ENCODE data around the gene SLC17A1. TPM values are rescaled to one million over a fixed set of nuclear protein-coding genes. Genes with fewer than 3 reads are reported as not detected.

Gene SLC17A1
- total and polyA plus RNA-seq, 2 of the 4 experiments (the other 2 are of a cell fraction), result not detected

DNA sequence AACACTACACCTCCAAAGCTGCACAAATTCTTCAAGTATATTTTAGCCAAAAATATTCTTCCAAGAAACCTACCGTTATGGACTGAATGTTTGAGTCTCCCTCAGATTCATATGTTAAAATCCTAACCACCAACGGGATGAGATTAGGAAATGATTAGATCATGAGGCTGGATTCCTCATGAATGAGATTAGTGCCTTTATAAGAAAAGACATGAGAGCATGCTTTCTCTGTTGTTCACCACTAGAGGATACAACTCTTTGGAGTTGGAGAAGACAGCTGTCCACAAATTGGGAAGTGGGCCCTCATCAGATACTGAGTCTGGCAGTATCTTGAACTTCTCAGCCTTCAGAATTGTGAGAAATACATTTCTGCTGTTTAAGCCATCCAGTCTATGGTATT, 84.4 kb downstream of the SLC17A1 start:
- BruUV-seq (replicated peaks), result no TSS peak
- Histone ChIP-seq H3K4me2 (ENCODE audit: low read depth, low read length) (no peak overlapping the region), H2BK120ac (ENCODE audit: low read depth, low read length) (no peak overlapping the region), H4K5ac (ENCODE audit: low read depth, low read length) (no peak overlapping the region), H3K4me3 (ENCODE audit: insufficient read depth, low read depth, low read length) (no peak overlapping the region), H3K4ac (ENCODE audit: low read depth, low read length) (no peak overlapping the region), H3K14ac (replicated peaks; ENCODE audit: low read depth, low read length) (no peak overlapping the region), H2AK5ac (ENCODE audit: low read depth, low read length) (no peak overlapping the region), H3K4me1 (ENCODE audit: control insufficient read depth, insufficient read depth, low read length) (no peaks in the 10 kb centered on the region), H3K56ac (ENCODE audit: extremely low read depth, insufficient read depth, low read length) (no peak overlapping the region), H2BK20ac (ENCODE audit: low read depth, low read length) (no peak overlapping the region), H2AK9ac (replicated peaks; ENCODE audit: low read depth, low read length, poor library complexity) (no peak overlapping the region), H4K20me1 (ENCODE audit: insufficient read depth, low read length) (no peaks in the 10 kb centered on the region), H4K91ac (ENCODE audit: insufficient read depth, low read depth, low read length) (no peak overlapping the region), H2BK5ac (ENCODE audit: low read depth, low read length, poor library complexity, severe bottlenecking) (no peak overlapping the region), H3K9ac (ENCODE audit: low read depth, low read length) (no peak overlapping the region), H4K8ac (ENCODE audit: low read depth in 2 of 2, low read length in 2 of 2) (no peak overlapping the region), H3K27me3 (ENCODE audit: control insufficient read depth, insufficient read depth, low read length) (no peaks in the 10 kb centered on the region), H3K79me1 (ENCODE audit: low read depth in 1 of 2, low read length in 2 of 2) (no peaks in the 10 kb centered on the region), H3K9me3 (ENCODE audit: control insufficient read depth, insufficient read depth, low read length) (no peaks in the 10 kb centered on the region), H3K18ac (ENCODE audit: low read depth, low read length) (no peak overlapping the region), H2AFZ (replicated peaks; ENCODE audit: low read length, poor library complexity) (no peak overlapping the region), H2BK15ac (ENCODE audit: low read depth, low read length) (no peak overlapping the region), H3K36me3 (ENCODE audit: control insufficient read depth, insufficient read depth, low read length) (no peaks in the 10 kb centered on the region), H3K9me1 (ENCODE audit: insufficient read depth, low read length) (no peaks in the 10 kb centered on the region), H3K23ac (ENCODE audit: low read depth, low read length) (no peak overlapping the region), H3K27ac (ENCODE audit: insufficient read depth, low read length) (no peak overlapping the region)
- POLR2A ChIA-PET (ENCODE audit: unreplicated experiment), result no interaction called here
- no peak for DNase-seq
- in situ Hi-C loops (cut with MboI; ENCODE audit: low sequenced_read_pairs), result no loop called here
- dilution Hi-C loops (cut with HindIII; ENCODE audit: low sequenced_read_pairs, unreplicated experiment), result no loop called here
- CTCF ChIA-PET, result no interaction called here
- intact Hi-C loops (cut with micrococcal nuclease), result no loop called here
- WGBS, 2 experiments (ENCODE audit: extremely low coverage in 2 of 2, insufficient read length in 1 of 2), result no CpG with 5 or more reads among the region's 2 CpGs
- TF ChIP-seq MXI1 (IDR thresholded peaks at IDR 0.05; ENCODE audit: borderline replicate concordance, low read depth, low read length) (no peak), CEBPB (IDR thresholded peaks at IDR 0.05; ENCODE audit: low read depth, low read length) (no peak)
- ATAC-seq (ENCODE audit: low read depth), result no peak
